HL-60 (cell line): Measurements from ENCODE around the gene FTO.

Experiments used
- DNase-seq, 2 experiments: peaks; one replicate each; pipeline ENCODE4 v3.0.0-alpha.2; 2010 to 2020; ENCODE audit warnings: low read depth in 1 of 2, low spot score in 1 of 2
- H3K27ac ChIP-seq: fragments of 250-450 bp; sonication (Bioruptor Pico); replicated peaks from 2 replicates; pipeline ENCODE4 v1.5.1; 2020; ENCODE audit warnings: mild to moderate bottlenecking, moderate library complexity
- H3K27me3 ChIP-seq: fragments of 250-450 bp; sonication (Bioruptor Pico); 2 replicates; pipeline ENCODE4 v1.5.1; 2021; ENCODE audit warnings: mild to moderate bottlenecking, moderate library complexity; ENCODE audit not compliant: insufficient read depth, poor library complexity, severe bottlenecking
- H3K4me3 ChIP-seq: replicated peaks from 2 replicates; pipeline ENCODE4 v1.5.1; 2011; ENCODE audit warnings: mild to moderate bottlenecking, control low read depth, low read length; ENCODE audit not compliant: insufficient read depth
- CTCF ChIP-seq: IDR thresholded peaks from one replicate; pipeline ENCODE4 v1.5.1; 2011; ENCODE audit warnings: low read length, control low read depth, inconsistent platforms; ENCODE audit not compliant: insufficient read depth
- GABPA ChIP-seq: IDR thresholded peaks from 2 replicates; pipeline ENCODE4 v1.6.1; 2012; ENCODE audit warnings: low read depth
- POLR2AphosphoS5 ChIP-seq: IDR thresholded peaks from 2 replicates; pipeline ENCODE4 v1.6.1; 2012; ENCODE audit warnings: low read depth
- REST ChIP-seq: IDR thresholded peaks from 2 replicates; pipeline ENCODE4 v1.6.1; 2012; ENCODE audit warnings: low read depth; ENCODE audit not compliant: insufficient replicate concordance
- SPI1 ChIP-seq: IDR thresholded peaks from 2 replicates; pipeline ENCODE4 v1.6.1; 2012; ENCODE audit warnings: low read depth, mild to moderate bottlenecking, borderline replicate concordance

The FTO gene

GRCh38 chr16:54116124-54116655 lies 412.2 kb downstream of the FTO start:
- Histone ChIP-seq H3K4me3 (no peak overlapping the region), H3K27ac (no peak overlapping the region), H3K27me3 (no peaks in the 10 kb centered on the region)
- no peak for DNase-seq
- TF ChIP-seq CTCF (no peak), REST (no peak), SPI1 (no peak), GABPA (no peak), POLR2AphosphoS5 (no peak)

GRCh38 chr16:54118846-54119245 lies 414.9 kb downstream of the FTO start:
- H3K27ac ChIP-seq = no peak overlapping the region
- TF ChIP-seq CTCF (no peak), POLR2AphosphoS5 (no peak), REST (no peak), SPI1 (no peak), GABPA (no peak)
- no peak overlapping the region for H3K4me3 ChIP-seq
- no peak for DNase-seq
- H3K27me3 ChIP-seq = no peaks in the 10 kb centered on the region

GRCh38 chr16:54120846-54121480 lies 417.0 kb downstream of the FTO start:
- Histone ChIP-seq H3K27me3 (no peaks in the 10 kb centered on the region), H3K27ac (no peak overlapping the region), H3K4me3 (no peak overlapping the region)
- TF ChIP-seq REST (no peak), GABPA (no peak), POLR2AphosphoS5 (no peak), SPI1 (no peak), CTCF (no peak)
- no peak for DNase-seq
